Hepatocyte (in vitro differentiated cells): ENCODE data around the gene GPER1.

Experiments used
- EZH2 ChIP-seq: fragments of 200-600 bp; sonication (generic); IDR thresholded peaks from 2 replicates; pipeline ENCODE4 v1.6.1; 2016; ENCODE audit warnings: antibody characterized with exemption, mild to moderate bottlenecking, borderline replicate concordance
- TF ChIP-seq, protein P1 (sequence below): fragments of 200-600 bp; sonication (generic); IDR thresholded peaks from 2 replicates; pipeline ENCODE4 v1.5.1; 2016; ENCODE audit warnings: antibody characterized with exemption, mild to moderate bottlenecking; ENCODE audit not compliant: poor library complexity

DNA sequence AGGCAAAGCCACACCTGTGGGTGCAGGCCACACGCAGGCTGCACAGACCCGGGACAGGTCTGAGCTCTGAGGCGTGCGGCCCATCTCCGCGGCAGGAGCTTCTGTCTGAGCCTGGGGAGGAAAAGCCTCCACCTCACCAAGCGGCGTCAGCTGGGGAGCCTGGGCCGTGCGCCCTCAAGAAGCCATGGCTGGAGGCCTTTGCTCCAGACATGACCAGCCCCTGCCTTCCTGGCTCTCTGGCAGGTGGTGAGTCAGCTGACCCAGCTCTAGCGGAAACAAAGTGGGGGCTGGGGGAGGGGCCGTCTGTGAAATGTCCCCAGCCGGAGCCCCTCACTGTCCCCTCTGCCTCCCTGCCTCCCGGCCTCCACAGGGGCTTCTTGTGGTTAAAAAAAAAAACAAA is 12.5 kb downstream of the GPER1 start:
- TF ChIP-seq, protein P1, sequence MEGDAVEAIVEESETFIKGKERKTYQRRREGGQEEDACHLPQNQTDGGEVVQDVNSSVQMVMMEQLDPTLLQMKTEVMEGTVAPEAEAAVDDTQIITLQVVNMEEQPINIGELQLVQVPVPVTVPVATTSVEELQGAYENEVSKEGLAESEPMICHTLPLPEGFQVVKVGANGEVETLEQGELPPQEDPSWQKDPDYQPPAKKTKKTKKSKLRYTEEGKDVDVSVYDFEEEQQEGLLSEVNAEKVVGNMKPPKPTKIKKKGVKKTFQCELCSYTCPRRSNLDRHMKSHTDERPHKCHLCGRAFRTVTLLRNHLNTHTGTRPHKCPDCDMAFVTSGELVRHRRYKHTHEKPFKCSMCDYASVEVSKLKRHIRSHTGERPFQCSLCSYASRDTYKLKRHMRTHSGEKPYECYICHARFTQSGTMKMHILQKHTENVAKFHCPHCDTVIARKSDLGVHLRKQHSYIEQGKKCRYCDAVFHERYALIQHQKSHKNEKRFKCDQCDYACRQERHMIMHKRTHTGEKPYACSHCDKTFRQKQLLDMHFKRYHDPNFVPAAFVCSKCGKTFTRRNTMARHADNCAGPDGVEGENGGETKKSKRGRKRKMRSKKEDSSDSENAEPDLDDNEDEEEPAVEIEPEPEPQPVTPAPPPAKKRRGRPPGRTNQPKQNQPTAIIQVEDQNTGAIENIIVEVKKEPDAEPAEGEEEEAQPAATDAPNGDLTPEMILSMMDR = no peak
- TF ChIP-seq EZH2 = no peak
